Measurements from ENCODE around the gene TCAIM.

TCAIM gene

DNA sequence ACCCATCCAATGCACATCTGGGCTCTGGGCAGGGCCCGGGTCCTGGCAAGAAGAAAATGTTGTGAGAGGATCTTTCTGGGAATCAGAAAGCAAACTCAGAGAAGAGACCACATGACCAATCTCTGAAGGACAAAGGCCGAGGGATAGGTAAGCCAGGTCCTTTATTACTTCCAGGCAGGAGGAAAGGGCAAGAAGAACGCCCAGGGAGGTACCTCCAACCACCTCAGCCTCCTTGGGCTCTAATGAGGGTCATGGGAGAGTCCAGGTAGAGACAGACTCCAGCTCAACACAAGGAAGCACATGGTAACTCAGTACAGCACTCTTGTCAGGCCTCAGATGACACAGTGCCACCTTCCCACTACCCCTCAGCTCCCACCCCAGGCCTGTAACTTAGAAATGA is 112.9 kb downstream of the TCAIM start:
- Histone ChIP-seq H3K4me3 (ENCODE audit: low read depth in 1 of 2, low read length in 2 of 2) (no peak overlapping the region), H3K4me1 (ENCODE audit: control insufficient read depth in 1 of 2, insufficient read depth in 2 of 2, low read length in 2 of 2) (no peaks in the 10 kb centered on the region), H3K36me3 (ENCODE audit: control insufficient read depth in 1 of 2, insufficient read depth in 2 of 2, low read length in 2 of 2) (peaks cover 72 to 90% of the 10 kb centered on the region in 2 donors), H3K27ac (ENCODE audit: low read length) (no peak overlapping the region), H3K9me3 (ENCODE audit: control insufficient read depth in 1 of 2, low read length in 2 of 2) (no peaks in the 10 kb centered on the region), H3K27me3 (ENCODE audit: low read depth, low read length) (no peaks in the 10 kb centered on the region)

DNA sequence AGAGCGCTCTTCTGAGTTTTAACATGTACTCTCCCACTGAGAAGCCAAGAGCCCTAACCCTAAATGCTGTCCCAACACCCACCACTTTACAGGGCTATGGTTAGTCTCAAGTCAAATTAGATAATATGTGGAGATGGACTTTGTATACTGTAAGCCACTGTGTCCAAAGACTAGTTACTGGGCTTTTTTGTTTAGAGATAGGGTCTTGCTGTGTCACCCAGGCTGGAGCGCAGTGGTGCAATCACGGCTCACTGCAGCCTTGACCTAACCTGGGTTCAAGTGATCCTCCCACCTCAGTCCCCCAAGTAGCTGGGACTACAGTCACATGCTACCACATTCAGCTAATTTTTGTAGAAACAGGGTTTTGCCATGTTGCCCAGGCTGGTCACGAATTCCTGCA is 115.7 kb downstream of the TCAIM start:
- Histone ChIP-seq H3K9me3 (ENCODE audit: control insufficient read depth in 1 of 2, low read length in 2 of 2) (no peaks in the 10 kb centered on the region), H3K27ac (ENCODE audit: low read length) (no peak overlapping the region), H3K4me1 (ENCODE audit: control insufficient read depth in 1 of 2, insufficient read depth in 2 of 2, low read length in 2 of 2) (no peaks in the 10 kb centered on the region), H3K36me3 (ENCODE audit: control insufficient read depth in 1 of 2, insufficient read depth in 2 of 2, low read length in 2 of 2) (peaks cover 54 to 84% of the 10 kb centered on the region in 2 donors), H3K27me3 (ENCODE audit: low read depth, low read length) (no peaks in the 10 kb centered on the region), H3K4me3 (ENCODE audit: low read depth in 1 of 2, low read length in 2 of 2) (no peak overlapping the region)

DNA sequence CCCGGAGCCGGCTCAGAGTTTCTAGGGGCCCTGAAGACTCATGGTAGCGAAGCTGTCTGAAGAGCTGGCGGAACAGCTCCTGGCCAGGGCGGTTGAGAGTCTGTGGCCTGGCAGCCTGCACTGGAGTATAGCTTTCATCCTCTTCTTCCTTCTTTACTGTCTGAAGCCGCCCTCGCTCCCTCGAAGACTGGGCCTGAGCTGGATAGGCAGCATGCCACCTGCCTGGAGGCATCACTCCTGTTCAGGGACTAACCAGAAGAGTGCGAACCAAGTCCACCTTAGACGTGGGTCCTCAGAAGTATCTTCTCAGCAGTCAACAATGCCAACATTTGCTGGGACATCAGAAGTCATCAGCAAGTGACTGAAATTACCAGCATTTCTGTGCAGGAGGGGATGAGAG is 116.8 kb downstream of the TCAIM start:
- no peaks in the 10 kb centered on the region for H3K9me3 ChIP-seq (ENCODE audit: control insufficient read depth in 1 of 2, low read length in 2 of 2)
- H3K36me3 ChIP-seq (ENCODE audit: control insufficient read depth in 1 of 2, insufficient read depth in 2 of 2, low read length in 2 of 2): peaks cover 46 to 75% of the 10 kb centered on the region in 2 donors
- no peak overlapping the region for H3K27ac ChIP-seq (ENCODE audit: low read length)
- no peak overlapping the region for H3K4me3 ChIP-seq (ENCODE audit: low read depth in 1 of 2, low read length in 2 of 2)
- H3K4me1 ChIP-seq (ENCODE audit: control insufficient read depth in 1 of 2, insufficient read depth in 2 of 2, low read length in 2 of 2): no peaks in the 10 kb centered on the region
- no peaks in the 10 kb centered on the region for H3K27me3 ChIP-seq (ENCODE audit: low read depth, low read length)
